Naive thymus-derived CD4-positive, alpha-beta T cell (primary cell): Measurements from ENCODE around the gene ZNF618. TPM values are rescaled to one million over a fixed set of nuclear protein-coding genes. Genes with fewer than 3 reads are reported as not detected.
A peak's percentile ranks its signal among the peaks of the same experiment; 100 is the strongest.
"Not testable (repeated sequence)": the region's sequence is repeated elsewhere in the genome, so short reads cannot be mapped to it uniquely, and the experiment has no call there.

ENCODE experiments used
- ATAC-seq: fragments of 150-1000 bp; cut with Tn5 transposase; 2 replicates; pipeline ENCODE4 v1.10.0; 2021; ENCODE audit warnings: mild to moderate bottlenecking, moderate library complexity
- CTCF ChIA-PET: fragments of 350-600 bp; sonication (Branson Sonifier 250); formaldehyde crosslinking; loops from one replicate; lab custom pipeline; 2021; ENCODE audit warnings: antibody characterized with exemption; lab: Charles Lee
- POLR2A ChIA-PET: fragments of 350-600 bp; sonication (Branson Sonifier 250); formaldehyde crosslinking; loops from one replicate; lab custom pipeline; 2021; ENCODE audit warnings: antibody characterized with exemption, inconsistent platforms; lab: Charles Lee
- DNase-seq, 9 donors: peaks; one replicate each; pipeline versions ENCODE4 v3.0.0 to v3.0.0-alpha.2; 2020 to 2022; ENCODE audit warnings: mixed read lengths in 1 of 9
- H3K27ac ChIP-seq: one replicate; pipeline ENCODE4 v1.7.0; 2013; ENCODE audit warnings: mild to moderate bottlenecking, low read depth, low read length, moderate library complexity
- H3K27me3 ChIP-seq, 2 donors: one replicate each; pipeline ENCODE4 v1.7.0; 2013; ENCODE audit warnings: low read length in 2 of 2, mild to moderate bottlenecking in 2 of 2, moderate library complexity in 2 of 2; ENCODE audit not compliant: control insufficient read depth in 2 of 2, insufficient read depth in 2 of 2
- H3K36me3 ChIP-seq, 3 experiments: 1 replicate in 2 of 3; 2 replicates in 1 of 3; pipeline ENCODE4 v1.7.0; 2013; ENCODE audit warnings: low read length in 3 of 3, mild to moderate bottlenecking in 3 of 3, moderate library complexity in 1 of 3; ENCODE audit not compliant: insufficient read depth in 3 of 3, control insufficient read depth in 2 of 3
- H3K4me1 ChIP-seq, 2 donors: one replicate each; pipeline ENCODE4 v1.7.0; 2013; ENCODE audit warnings: low read length in 2 of 2, mild to moderate bottlenecking in 2 of 2, moderate library complexity in 1 of 2; ENCODE audit not compliant: control insufficient read depth in 2 of 2, insufficient read depth in 2 of 2
- H3K4me3 ChIP-seq: 2 replicates; pipeline ENCODE4 v1.7.0; 2013; ENCODE audit warnings: mild to moderate bottlenecking, low read length
- H3K9me3 ChIP-seq, 3 experiments: 1 replicate in 2 of 3; 2 replicates in 1 of 3; pipeline ENCODE4 v1.7.0; 2013; ENCODE audit warnings: low read length in 3 of 3; ENCODE audit not compliant: control insufficient read depth in 2 of 3
- H3K27ac Mint-ChIP-seq, 9 donors: one replicate each; pipeline ENCODE4 v1.8.0; 2020 to 2022; ENCODE audit warnings: mixed read lengths in 9 of 9, mild to moderate bottlenecking in 8 of 9, moderate library complexity in 5 of 9, inconsistent platforms in 2 of 9
- H3K27me3 Mint-ChIP-seq, 5 donors: one replicate each; pipeline ENCODE4 v1.8.0; 2021 to 2022; ENCODE audit warnings: mixed read lengths in 5 of 5, mild to moderate bottlenecking in 1 of 5
- H3K36me3 Mint-ChIP-seq, 5 donors: one replicate each; pipeline ENCODE4 v1.8.0; 2020 to 2022; ENCODE audit warnings: mixed read lengths in 5 of 5, mild to moderate bottlenecking in 3 of 5, inconsistent platforms in 1 of 5
- H3K4me1 Mint-ChIP-seq, 7 donors: one replicate each; pipeline ENCODE4 v1.8.0; 2020 to 2022; ENCODE audit warnings: mixed read lengths in 7 of 7, mild to moderate bottlenecking in 3 of 7, inconsistent platforms in 1 of 7
- H3K4me3 Mint-ChIP-seq, 10 donors: one replicate each; pipeline ENCODE4 v1.8.0; 2020 to 2022; ENCODE audit warnings: mild to moderate bottlenecking in 10 of 10, mixed read lengths in 10 of 10, moderate library complexity in 6 of 10, inconsistent platforms in 2 of 10
- H3K9me3 Mint-ChIP-seq, 11 donors: one replicate each; pipeline ENCODE4 v1.8.0; 2020 to 2022; ENCODE audit warnings: mixed read lengths in 11 of 11, mild to moderate bottlenecking in 4 of 11, inconsistent platforms in 1 of 11, moderate library complexity in 1 of 11
- intact Hi-C, 2 donors: fragments of 100-400 bp; cut with micrococcal nuclease; formaldehyde crosslinking; loops; one replicate each; pipeline ENCODE4 v1.15.1; 2023
- polyA plus RNA-seq, 2 donors: library from polyadenylated mRNA; unstranded; fragments of 300-500 nt; fragmentation: Illumina TruSeq; gene quantifications; one replicate each; pipeline ENCODE4 v1.2.3, GENCODE V29; 2021
- total RNA-seq, 6 experiments: library from RNA in 5 of 6; stranded (reverse) in 5 of 6; gene quantifications; 1 replicate in 5 of 6; 2 replicates in 1 of 6; pipeline ENCODE4 v1.2.3 and lab custom pipeline; 2021 to 2026

Gene ZNF618
- total and polyA plus RNA-seq, 7 experiments from 2014 or later: 0.17 to 3.3 (median 1.1) TPM

DNA sequence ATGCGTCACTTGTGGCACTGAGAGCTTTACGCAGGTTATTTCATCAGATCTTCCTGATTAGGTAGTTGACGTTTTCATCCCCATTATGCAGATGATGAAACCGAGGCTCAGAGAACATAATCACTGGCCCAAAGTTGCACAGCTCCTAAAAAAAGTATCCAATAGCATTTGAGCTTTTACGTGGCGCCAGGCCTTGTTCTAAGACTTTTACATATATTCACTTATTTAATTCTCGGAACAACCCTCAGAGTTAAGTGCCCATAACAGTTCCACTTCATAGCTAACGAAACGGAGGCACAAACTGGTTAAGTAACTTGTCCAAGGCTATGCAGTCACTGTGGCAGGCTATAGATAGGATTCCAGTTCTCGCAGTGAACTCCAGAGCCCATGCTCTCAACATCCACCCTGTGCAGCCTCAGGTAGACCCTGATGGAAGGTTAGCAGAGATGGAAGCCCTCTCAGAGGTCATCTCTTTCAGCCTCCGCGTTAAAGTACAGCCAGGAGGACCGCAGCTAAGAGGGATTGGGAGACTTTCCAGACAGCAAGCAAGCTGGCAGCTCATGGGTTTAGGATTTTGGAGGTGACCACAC, 162.7 kb downstream of the ZNF618 start:
- Mint-ChIP-seq H3K27me3 (peaks cover 0 to 2% (median 0%) of the 10 kb centered on the region in 5 donors), H3K4me3 (no peak overlapping the region), H3K9me3 (no peaks in the 10 kb centered on the region), H3K4me1 (no peaks in the 10 kb centered on the region), H3K27ac (no peak overlapping the region), H3K36me3 (no peaks in the 10 kb centered on the region)
- ATAC-seq (no peak), DNase-seq (no peak)
- Histone ChIP-seq H3K4me3 (no peak overlapping the region), H3K27ac (no peak overlapping the region), H3K4me1 (no peaks in the 10 kb centered on the region), H3K27me3 (no peaks in the 10 kb centered on the region), H3K9me3 (no peaks in the 10 kb centered on the region), H3K36me3 (no peaks in the 10 kb centered on the region)
- ChIA-PET CTCF (no interaction called here), POLR2A (no interaction called here)
- intact Hi-C loops: no loop called here

DNA sequence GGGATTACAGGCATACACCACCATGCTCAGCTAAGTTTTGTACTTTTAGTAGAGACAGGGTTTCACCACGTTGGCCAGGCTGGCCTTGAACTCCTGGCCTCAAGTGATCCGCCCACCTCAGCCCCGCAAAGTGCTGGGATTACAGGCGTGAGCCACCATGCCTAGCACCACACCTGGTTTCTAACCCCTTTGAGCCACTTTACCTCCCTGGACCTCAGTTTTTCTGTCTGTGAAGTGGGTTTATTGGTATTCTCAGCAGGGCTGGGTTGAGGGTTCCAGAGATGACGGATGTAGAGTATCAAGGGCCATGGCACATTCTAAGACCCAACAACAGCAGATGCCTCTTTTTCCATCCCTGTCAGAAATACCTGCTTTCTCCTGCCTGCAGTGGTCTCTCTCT, 163.4 kb downstream of the ZNF618 start:
- Histone ChIP-seq H3K36me3 (no peaks in the 10 kb centered on the region), H3K4me3 (no peak overlapping the region), H3K27me3 (no peaks in the 10 kb centered on the region), H3K27ac (no peak overlapping the region), H3K9me3 (no peaks in the 10 kb centered on the region), H3K4me1 (no peaks in the 10 kb centered on the region)
- Mint-ChIP-seq H3K4me1 (no peaks in the 10 kb centered on the region), H3K27me3 (peaks cover 0 to 2% (median 0%) of the 10 kb centered on the region in 5 donors), H3K27ac (no peak overlapping the region), H3K4me3 (no peak overlapping the region), H3K9me3 (no peaks in the 10 kb centered on the region), H3K36me3 (no peaks in the 10 kb centered on the region)
- POLR2A ChIA-PET: no interaction called here
- ATAC-seq (no peak), DNase-seq (no peak)
- CTCF ChIA-PET: no interaction called here
- intact Hi-C loops: no loop called here

DNA sequence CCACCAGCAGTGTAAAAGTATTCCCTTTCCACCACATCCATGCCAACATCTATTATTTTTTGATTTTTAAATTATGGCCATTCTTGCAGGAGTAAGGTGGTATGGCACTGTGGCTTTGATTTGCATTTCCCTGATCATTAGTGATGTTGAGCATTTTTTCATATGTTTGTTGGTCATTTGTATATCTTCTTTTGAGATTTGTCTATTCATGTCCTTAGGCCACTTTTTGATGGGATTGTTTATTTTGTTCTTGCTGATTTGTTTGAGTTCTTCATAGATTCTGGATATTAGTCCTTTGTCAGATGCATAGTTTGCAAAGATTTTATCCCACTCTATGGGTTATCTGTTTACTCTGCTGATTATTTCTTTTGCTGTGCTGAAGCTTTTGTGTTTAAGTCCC, 167.6 kb downstream of the ZNF618 start:
- CTCF ChIA-PET, POLR2A ChIA-PET: not testable (repeated sequence)

DNA sequence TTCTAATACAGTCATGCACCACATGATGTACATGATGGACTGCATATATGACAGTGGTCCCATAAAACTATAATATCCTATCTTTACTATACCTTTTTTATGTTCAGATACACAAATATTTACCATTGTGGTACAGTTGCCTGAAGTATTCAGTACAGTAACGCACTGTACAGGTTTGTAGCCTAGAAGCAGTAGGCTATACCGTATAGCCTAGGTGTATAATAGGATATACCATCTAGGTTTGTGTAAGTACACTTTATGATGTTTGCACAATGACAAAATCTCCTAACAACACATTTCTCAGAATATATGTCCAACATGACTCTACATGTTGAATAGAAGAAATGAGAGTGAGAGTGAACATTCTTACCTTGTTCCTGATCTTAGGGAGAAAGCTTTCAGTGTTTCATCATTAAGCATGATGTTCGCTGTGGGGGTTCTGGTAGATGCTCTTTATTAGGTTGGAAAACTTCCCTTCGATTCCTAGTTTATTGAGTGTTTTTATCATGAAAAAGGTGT, 170.2 kb downstream of the ZNF618 start:
- Histone ChIP-seq H3K4me3 (no peak overlapping the region), H3K27me3 (no peaks in the 10 kb centered on the region), H3K9me3 (no peaks in the 10 kb centered on the region), H3K36me3 (no peaks in the 10 kb centered on the region), H3K27ac (no peak overlapping the region), H3K4me1 (no peaks in the 10 kb centered on the region)
- Mint-ChIP-seq H3K27ac (no peak overlapping the region), H3K4me3 (no peak overlapping the region), H3K36me3 (peaks cover 0 to 6% (median 0%) of the 10 kb centered on the region in 5 donors), H3K27me3 (peaks cover 0 to 11% (median 0%) of the 10 kb centered on the region in 5 donors), H3K4me1 (no peaks in the 10 kb centered on the region), H3K9me3 (no peaks in the 10 kb centered on the region)
- intact Hi-C loops: no loop called here
- ChIA-PET CTCF (no interaction called here), POLR2A (no interaction called here)
- ATAC-seq: no peak
- DNase-seq: no peak

More for the DNA sequence above, 167.6 kb downstream of the ZNF618 start:
- H3K9me3 ChIP-seq, intact Hi-C loops, H3K27me3 ChIP-seq, ATAC-seq, H3K36me3 ChIP-seq, H3K4me3 Mint-ChIP-seq, H3K4me1 Mint-ChIP-seq, H3K4me1 ChIP-seq, H3K27ac Mint-ChIP-seq, H3K9me3 Mint-ChIP-seq, H3K4me3 ChIP-seq, H3K27ac ChIP-seq, DNase-seq, H3K36me3 Mint-ChIP-seq: not testable (repeated sequence)
- H3K27me3 Mint-ChIP-seq: peaks cover 0 to 11% (median 0%) of the 10 kb centered on the region in 5 donors

DNA sequence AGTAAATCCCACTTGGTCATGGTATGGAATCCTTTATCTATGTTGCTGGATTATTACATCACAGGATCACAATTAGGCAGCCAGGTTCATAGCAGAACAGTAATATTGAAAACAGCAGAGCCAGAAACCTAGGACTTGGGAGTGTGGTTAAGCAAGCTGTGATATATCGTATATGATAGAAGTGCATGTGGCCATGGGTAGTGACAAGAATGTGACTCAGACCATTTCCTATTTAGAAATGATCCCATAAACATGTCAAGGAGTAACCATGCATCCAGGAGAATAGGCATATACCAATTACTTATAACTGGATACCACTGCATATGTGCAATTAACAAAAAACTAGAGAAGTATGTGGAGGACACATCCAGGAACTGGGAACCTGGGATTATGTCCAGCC, 170.8 kb downstream of the ZNF618 start:
- no peak for ATAC-seq
- Mint-ChIP-seq H3K36me3 (peaks cover 0 to 6% (median 0%) of the 10 kb centered on the region in 5 donors), H3K4me3 (no peak overlapping the region), H3K27ac (no peak overlapping the region), H3K27me3 (peaks cover 0 to 11% (median 0%) of the 10 kb centered on the region in 5 donors), H3K9me3 (no peaks in the 10 kb centered on the region), H3K4me1 (no peaks in the 10 kb centered on the region)
- no peak for DNase-seq
- CTCF ChIA-PET: no interaction called here
- Histone ChIP-seq H3K4me1 (no peaks in the 10 kb centered on the region), H3K4me3 (no peak overlapping the region), H3K36me3 (no peaks in the 10 kb centered on the region), H3K27me3 (no peaks in the 10 kb centered on the region), H3K9me3 (no peaks in the 10 kb centered on the region), H3K27ac (no peak overlapping the region)
- POLR2A ChIA-PET: no interaction called here
- intact Hi-C loops: no loop called here

DNA sequence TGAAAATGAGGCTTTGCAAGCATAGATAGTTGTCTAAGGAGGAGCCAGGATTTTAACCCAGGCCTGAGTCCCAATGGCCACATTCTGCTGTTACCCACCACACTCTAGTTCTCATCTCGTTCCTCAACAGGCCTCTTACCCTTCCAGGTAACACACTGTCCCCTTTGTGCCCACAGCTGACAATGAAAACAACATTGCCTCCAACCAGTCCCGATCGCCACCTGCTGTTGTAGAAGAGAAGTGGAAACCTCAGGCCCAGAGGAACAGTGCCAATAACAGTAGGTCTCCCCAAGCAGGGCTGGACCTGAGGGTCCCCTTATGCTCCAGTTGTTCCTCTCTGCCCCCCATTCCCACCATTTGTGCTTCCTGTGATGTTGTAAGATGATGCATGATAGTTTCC, 171.6 kb downstream of the ZNF618 start:
- peaks cover 0 to 11% (median 0%) of the 10 kb centered on the region in 5 donors for H3K27me3 Mint-ChIP-seq
- no peak overlapping the region for H3K4me3 ChIP-seq
- H3K36me3 Mint-ChIP-seq: peaks cover 0 to 6% (median 0%) of the 10 kb centered on the region in 5 donors
- no peak overlapping the region for H3K4me3 Mint-ChIP-seq
- no peaks in the 10 kb centered on the region for H3K4me1 Mint-ChIP-seq
- H3K27me3 ChIP-seq: no peaks in the 10 kb centered on the region
- POLR2A ChIA-PET: no interaction called here
- H3K4me1 ChIP-seq: no peaks in the 10 kb centered on the region
- no peak for ATAC-seq
- no peaks in the 10 kb centered on the region for H3K9me3 ChIP-seq
- no peak overlapping the region for H3K27ac Mint-ChIP-seq
- H3K9me3 Mint-ChIP-seq: no peaks in the 10 kb centered on the region
- intact Hi-C loops: no loop called here
- CTCF ChIA-PET: no interaction called here
- H3K36me3 ChIP-seq: no peaks in the 10 kb centered on the region
- H3K27ac ChIP-seq: no peak overlapping the region
- DNase-seq: peak in 1 of 9 donors; percentile 9
